Measurements from ENCODE around the gene SRP72.

DNA sequence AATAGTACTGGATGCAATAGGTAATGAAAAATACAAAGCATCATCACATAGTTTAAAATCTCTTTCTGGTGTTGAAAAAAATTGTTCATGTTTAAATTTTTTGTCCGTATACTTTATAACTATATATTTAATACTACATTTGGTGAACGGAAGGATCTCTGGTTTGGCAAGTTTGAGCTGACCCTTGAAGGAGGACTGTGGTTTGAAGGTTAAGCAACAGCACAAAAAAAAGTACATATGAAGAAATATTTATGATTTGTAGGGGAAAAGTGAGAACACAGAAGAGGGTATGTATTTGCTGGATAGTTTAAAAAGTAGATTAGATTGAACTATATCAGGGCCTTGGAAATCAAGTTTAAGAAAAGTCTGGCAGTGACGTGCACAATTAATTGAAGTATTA, 13.3 kb downstream of the SRP72 start:
- TF ChIP-seq, protein P1, sequence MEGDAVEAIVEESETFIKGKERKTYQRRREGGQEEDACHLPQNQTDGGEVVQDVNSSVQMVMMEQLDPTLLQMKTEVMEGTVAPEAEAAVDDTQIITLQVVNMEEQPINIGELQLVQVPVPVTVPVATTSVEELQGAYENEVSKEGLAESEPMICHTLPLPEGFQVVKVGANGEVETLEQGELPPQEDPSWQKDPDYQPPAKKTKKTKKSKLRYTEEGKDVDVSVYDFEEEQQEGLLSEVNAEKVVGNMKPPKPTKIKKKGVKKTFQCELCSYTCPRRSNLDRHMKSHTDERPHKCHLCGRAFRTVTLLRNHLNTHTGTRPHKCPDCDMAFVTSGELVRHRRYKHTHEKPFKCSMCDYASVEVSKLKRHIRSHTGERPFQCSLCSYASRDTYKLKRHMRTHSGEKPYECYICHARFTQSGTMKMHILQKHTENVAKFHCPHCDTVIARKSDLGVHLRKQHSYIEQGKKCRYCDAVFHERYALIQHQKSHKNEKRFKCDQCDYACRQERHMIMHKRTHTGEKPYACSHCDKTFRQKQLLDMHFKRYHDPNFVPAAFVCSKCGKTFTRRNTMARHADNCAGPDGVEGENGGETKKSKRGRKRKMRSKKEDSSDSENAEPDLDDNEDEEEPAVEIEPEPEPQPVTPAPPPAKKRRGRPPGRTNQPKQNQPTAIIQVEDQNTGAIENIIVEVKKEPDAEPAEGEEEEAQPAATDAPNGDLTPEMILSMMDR (optimal IDR thresholded peaks at IDR 0.05 in 1 of 3, IDR thresholded peaks at IDR 0.05 in 1 of 3, conservative IDR thresholded peaks at IDR 0.05 in 1 of 3; ENCODE audit: extremely low read depth in 1 of 3, insufficient read depth in 2 of 3, low read length in 3 of 3): no peak
- no peak for TF ChIP-seq EZH2 (IDR thresholded peaks at IDR 0.05; ENCODE audit: low read length)

Data from keratinocyte (primary cell).